Testis (tissue), 3 donors: ENCODE measurements around the gene EEF1A2. TPM values are rescaled to one million over a fixed set of nuclear protein-coding genes. Genes with fewer than 3 reads are reported as not detected.

Experiments used
- DNase-seq: peaks from one replicate; pipeline ENCODE4 v3.0.0-alpha.2; 2019
- H3K27ac ChIP-seq, 2 donors: fragments of 200-600 bp; sonication (generic); one replicate each; pipeline ENCODE4 v1.5.1; 2019
- H3K27me3 ChIP-seq: fragments of 200-600 bp; sonication (generic); one replicate; pipeline ENCODE4 v1.5.1; 2019
- H3K36me3 ChIP-seq: fragments of 200-600 bp; sonication (generic); one replicate; pipeline ENCODE4 v1.5.1; 2017; ENCODE audit warnings: low read depth; ENCODE audit errors: missing control alignments
- H3K4me1 ChIP-seq: fragments of 200-600 bp; sonication (generic); one replicate; pipeline ENCODE4 v1.5.1; 2019
- H3K4me3 ChIP-seq, 2 donors: fragments of 200-600 bp; sonication (generic); one replicate each; pipeline ENCODE4 v1.5.1; 2017 to 2019
- H3K9me3 ChIP-seq: fragments of 200-600 bp; sonication (generic); one replicate; pipeline ENCODE4 v1.5.1; 2017
- POLR2A ChIP-seq: fragments of 450-650 bp; IDR thresholded peaks from one replicate; pipeline ENCODE4 v1.6.1; 2017; ENCODE audit warnings: antibody characterized with exemption, mild to moderate bottlenecking, moderate library complexity
- WGBS, 2 donors: methylation state at CpG; one replicate each; pipeline ENCODE4 v1.1.5; 2018; 5-methylcytosine and 5-hydroxymethylcytosine counted together
- intact Hi-C: fragments of 100-400 bp; cut with DNase I; formaldehyde crosslinking; loops from one replicate; pipeline ENCODE4 v1.15.1; 2023; ENCODE audit warnings: low total_unique reads
- polyA plus RNA-seq: library from polyadenylated mRNA; stranded (reverse); fragments of 350-450 nt; fragmentation: Illumina TruSeq; extraction: RNeasy Lipid Tissue Mini Kit (QIAGEN cat#74804); gene quantifications from one replicate; pipeline ENCODE4 v1.2.3, GENCODE V29; 2014; ENCODE audit warnings: low read depth, low replicate concordance; ENCODE audit not compliant: insufficient read depth
- total RNA-seq, 2 donors: library from RNA; depleted of rRNA; stranded (reverse); fragments of >200 nt; gene quantifications; one replicate each; pipeline ENCODE4 v1.2.3, GENCODE V29; 2016
- TF ChIP-seq, protein P1 (sequence below), 3 experiments: fragments of 450-650 bp in 2 of 3; fragments of 200-600 bp in 1 of 3; sonication (generic) in 1 of 3; IDR thresholded peaks; one replicate each; pipeline ENCODE4 v1.5.1; 2016 to 2019; ENCODE audit warnings: antibody characterized with exemption in 3 of 3, mild to moderate bottlenecking in 2 of 3, moderate library complexity in 1 of 3

The EEF1A2 gene
- total and polyA plus RNA-seq, 3 donors from 2014 or later: 9.8 to 19.1 (median 15.9) TPM

DNA sequence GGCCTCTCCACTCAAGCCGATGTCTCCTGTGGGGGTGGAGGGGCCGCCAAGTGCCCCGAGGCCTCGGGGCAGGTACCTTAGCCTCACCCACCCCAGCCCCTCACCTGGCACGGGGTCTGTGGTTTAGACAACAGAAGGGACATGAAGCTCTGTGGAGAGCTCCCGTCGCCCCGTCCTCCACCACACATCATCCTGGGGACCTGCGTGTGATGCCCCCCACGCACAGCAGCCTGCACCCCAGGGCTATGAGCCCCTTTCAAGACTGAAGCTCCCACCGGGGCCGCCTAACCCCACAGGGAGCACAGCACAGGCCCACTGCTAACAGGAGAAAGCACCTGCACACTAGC lies 34.6 kb downstream of the EEF1A2 start:
- H3K4me1 ChIP-seq: no peaks in the 10 kb centered on the region
- intact Hi-C loops: no loop called here
- no peaks in the 10 kb centered on the region for H3K36me3 ChIP-seq
- H3K9me3 ChIP-seq: no peaks in the 10 kb centered on the region
- TF ChIP-seq, protein P1, sequence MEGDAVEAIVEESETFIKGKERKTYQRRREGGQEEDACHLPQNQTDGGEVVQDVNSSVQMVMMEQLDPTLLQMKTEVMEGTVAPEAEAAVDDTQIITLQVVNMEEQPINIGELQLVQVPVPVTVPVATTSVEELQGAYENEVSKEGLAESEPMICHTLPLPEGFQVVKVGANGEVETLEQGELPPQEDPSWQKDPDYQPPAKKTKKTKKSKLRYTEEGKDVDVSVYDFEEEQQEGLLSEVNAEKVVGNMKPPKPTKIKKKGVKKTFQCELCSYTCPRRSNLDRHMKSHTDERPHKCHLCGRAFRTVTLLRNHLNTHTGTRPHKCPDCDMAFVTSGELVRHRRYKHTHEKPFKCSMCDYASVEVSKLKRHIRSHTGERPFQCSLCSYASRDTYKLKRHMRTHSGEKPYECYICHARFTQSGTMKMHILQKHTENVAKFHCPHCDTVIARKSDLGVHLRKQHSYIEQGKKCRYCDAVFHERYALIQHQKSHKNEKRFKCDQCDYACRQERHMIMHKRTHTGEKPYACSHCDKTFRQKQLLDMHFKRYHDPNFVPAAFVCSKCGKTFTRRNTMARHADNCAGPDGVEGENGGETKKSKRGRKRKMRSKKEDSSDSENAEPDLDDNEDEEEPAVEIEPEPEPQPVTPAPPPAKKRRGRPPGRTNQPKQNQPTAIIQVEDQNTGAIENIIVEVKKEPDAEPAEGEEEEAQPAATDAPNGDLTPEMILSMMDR (IDR thresholded peaks at IDR 0.05): no peak
- TF ChIP-seq POLR2A: no peak
- 85 to 96% methylated on average over 8 to 12 of the region's 12 CpGs for WGBS, 2 donors
- H3K27ac ChIP-seq: no peak overlapping the region
- DNase-seq: no peak
- H3K27me3 ChIP-seq: no peaks in the 10 kb centered on the region
- H3K4me3 ChIP-seq: no peak overlapping the region

DNA sequence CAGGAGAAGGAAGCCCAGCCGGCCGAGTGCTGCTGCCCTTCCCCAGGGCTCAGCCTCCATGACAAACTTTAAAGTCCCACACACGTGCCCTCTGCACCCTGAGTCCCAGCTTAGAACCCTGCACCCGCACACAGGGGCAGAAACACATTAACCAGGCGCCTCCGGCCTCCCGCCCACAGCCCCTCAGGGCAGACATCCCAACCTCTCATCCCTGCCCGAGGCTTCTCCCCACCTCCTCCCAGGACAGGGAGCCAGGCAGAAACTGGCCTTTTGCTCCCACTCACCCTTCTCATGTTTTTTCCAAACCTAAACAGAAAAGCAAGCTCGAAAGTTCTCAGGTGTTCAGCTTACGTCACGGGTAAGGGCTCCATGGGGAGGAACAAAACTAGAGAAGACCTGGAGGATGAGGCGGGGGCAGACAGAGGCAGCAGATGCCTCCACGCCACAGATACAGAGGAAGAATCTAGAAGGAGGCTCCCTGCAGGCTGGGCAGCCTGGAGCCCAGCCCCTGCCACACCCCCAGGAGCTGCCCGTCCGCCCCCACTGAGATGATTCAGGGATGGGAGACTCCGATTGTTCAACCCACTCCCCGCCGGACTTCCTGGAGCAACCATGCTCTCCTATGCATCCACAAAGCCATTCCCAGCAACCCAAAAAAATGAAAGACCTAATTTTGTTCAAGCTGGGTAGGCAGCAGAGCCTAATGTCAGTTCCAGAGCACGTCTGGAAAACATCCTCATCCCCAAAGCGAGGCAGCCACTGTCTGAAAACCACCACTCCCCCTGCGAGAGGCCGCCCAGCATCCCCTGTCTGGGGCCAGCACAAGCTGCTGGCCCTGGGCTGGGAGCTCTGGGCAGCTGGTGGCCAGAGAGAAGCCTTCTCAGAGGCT lies 35.2 kb downstream of the EEF1A2 start:
- Histone ChIP-seq H3K27me3 (no peaks in the 10 kb centered on the region), H3K4me1 (no peaks in the 10 kb centered on the region)
- intact Hi-C loops: no loop called here

DNA sequence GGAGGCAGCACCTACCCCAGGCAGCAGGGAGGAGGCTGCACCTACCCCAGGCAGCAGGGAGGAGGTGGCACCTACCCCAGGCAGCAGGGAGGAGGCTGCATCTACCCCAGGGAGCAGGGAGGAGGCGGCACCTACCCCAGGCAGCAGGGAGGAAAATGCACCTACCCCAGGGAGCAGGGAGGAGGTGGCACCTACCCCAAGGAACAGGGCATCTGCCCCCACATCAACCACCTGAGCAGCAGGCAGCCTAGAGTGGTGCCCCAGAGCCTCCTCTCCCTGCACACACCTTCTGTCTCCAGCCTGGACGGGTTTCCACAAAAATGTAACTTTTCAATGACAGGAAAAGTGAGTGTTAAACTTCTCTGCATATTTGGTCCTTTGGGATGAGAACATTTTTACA lies 36.6 kb downstream of the EEF1A2 start:
- WGBS, 2 donors: 56 to 64% methylated on average over 1 to 2 of the region's 2 CpGs
- no peaks in the 10 kb centered on the region for H3K27me3 ChIP-seq
- H3K4me3 ChIP-seq: no peak overlapping the region
- no peaks in the 10 kb centered on the region for H3K9me3 ChIP-seq
- no peak for DNase-seq
- TF ChIP-seq POLR2A: no peak
- TF ChIP-seq, protein P1 (IDR thresholded peaks at IDR 0.05): no peak
- intact Hi-C loops: no loop called here
- no peak overlapping the region for H3K27ac ChIP-seq
- H3K4me1 ChIP-seq: no peaks in the 10 kb centered on the region
- no peaks in the 10 kb centered on the region for H3K36me3 ChIP-seq

More for the DNA sequence above, 35.2 kb downstream of the EEF1A2 start:
- WGBS, 2 donors: 49 to 62% methylated on average over 13 to 22 of the region's 22 CpGs
- Histone ChIP-seq H3K36me3 (no peaks in the 10 kb centered on the region), H3K27ac (no peak overlapping the region), H3K4me3 (no peak overlapping the region), H3K9me3 (no peaks in the 10 kb centered on the region)
- no peak for TF ChIP-seq POLR2A
- TF ChIP-seq, protein P1 (IDR thresholded peaks at IDR 0.05): no peak
- no peak for DNase-seq

DNA sequence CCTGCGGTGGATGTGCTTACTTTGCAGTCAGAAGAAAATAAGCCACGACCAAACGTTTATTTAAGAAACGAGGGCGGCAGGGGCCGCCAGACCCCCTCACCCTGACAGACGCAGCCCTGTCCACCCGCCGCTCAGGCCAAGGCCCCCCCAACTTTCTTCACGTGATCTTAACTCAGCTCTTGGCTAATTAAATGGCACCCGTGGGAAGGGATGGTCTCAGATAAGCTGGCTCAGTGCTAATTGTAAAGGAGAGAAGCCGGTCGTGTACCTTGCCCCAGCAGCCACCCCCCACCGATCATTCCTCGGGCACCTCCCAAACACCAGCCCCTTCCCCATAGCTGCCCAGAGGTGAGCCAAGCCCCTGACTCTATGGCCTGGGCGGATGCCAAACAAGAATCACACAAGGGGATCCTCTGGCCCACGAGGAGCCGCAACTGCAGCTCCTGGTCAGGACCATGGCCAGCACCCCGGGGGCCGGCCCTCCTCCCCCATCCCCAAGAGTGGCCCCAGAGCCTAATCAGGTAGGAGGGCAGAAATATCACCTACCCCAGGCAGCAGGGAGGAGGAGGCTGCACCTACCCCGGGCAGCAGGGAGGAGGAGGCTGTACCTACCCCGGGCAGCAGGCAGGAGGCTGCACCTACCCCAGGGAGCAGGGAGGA lies 37.6 kb downstream of the EEF1A2 start:
- H3K4me1 ChIP-seq: no peaks in the 10 kb centered on the region
- intact Hi-C loops: no loop called here
- no peak overlapping the region for H3K27ac ChIP-seq
- H3K9me3 ChIP-seq: no peaks in the 10 kb centered on the region
- H3K4me3 ChIP-seq: no peak overlapping the region
- TF ChIP-seq, protein P1 (IDR thresholded peaks at IDR 0.05): no peak
- no peak for TF ChIP-seq POLR2A
- no peaks in the 10 kb centered on the region for H3K36me3 ChIP-seq
- no peaks in the 10 kb centered on the region for H3K27me3 ChIP-seq
- WGBS, 2 donors: 17 to 50% methylated on average over 16 to 22 of the region's 22 CpGs
- DNase-seq: no peak
